Neural progenitor cell (in vitro differentiated cells): ENCODE measurements around the gene FANCD2. TPM values are rescaled to one million over a fixed set of nuclear protein-coding genes. Genes with fewer than 3 reads are reported as not detected.

Experiments
- DNase-seq: peaks from one replicate; pipeline ENCODE4 v3.0.0-alpha.2; 2016; ENCODE audit warnings: low spot score
- H2AFZ ChIP-seq: fragments of 200-600 bp; sonication (generic); replicated peaks from 2 replicates; pipeline ENCODE4 v1.6.1; 2016; ENCODE audit warnings: antibody characterized with exemption
- H3F3A ChIP-seq: fragments of 200-600 bp; sonication (generic); 2 replicates; pipeline ENCODE4 v1.6.1; 2016; ENCODE audit warnings: antibody characterized with exemption, low read depth
- H3K27ac ChIP-seq: fragments of 200-600 bp; sonication (generic); 2 replicates; pipeline ENCODE4 v1.5.1; 2016; ENCODE audit warnings: mild to moderate bottlenecking
- H3K27me3 ChIP-seq: fragments of 200-600 bp; sonication (generic); 2 replicates; pipeline ENCODE4 v1.6.1; 2016; ENCODE audit warnings: mild to moderate bottlenecking, moderate library complexity
- H3K36me3 ChIP-seq: fragments of 200-600 bp; sonication (generic); 2 replicates; pipeline ENCODE4 v1.5.1; 2016
- H3K4me1 ChIP-seq: fragments of 200-600 bp; sonication (generic); 2 replicates; pipeline ENCODE4 v1.6.1; 2016; ENCODE audit warnings: mixed run types
- H3K4me2 ChIP-seq: fragments of 200-600 bp; sonication (generic); 2 replicates; pipeline ENCODE4 v1.6.1; 2016
- H3K4me3 ChIP-seq: fragments of 200-600 bp; sonication (generic); 2 replicates; pipeline ENCODE4 v1.5.1; 2016
- H3K79me2 ChIP-seq: fragments of 200-600 bp; sonication (generic); 2 replicates; pipeline ENCODE4 v1.6.1; 2016; ENCODE audit warnings: low read depth
- H3K9ac ChIP-seq: fragments of 200-600 bp; sonication (generic); 2 replicates; pipeline ENCODE4 v1.6.1; 2016
- H3K9me3 ChIP-seq: fragments of 200-600 bp; sonication (generic); 2 replicates; pipeline ENCODE4 v1.5.1; 2016; ENCODE audit warnings: low read depth
- H4K20me1 ChIP-seq: fragments of 200-600 bp; sonication (generic); 2 replicates; pipeline ENCODE4 v1.6.1; 2016; ENCODE audit warnings: low read depth
- H3K27ac Mint-ChIP-seq: 3 replicates; pipeline ENCODE4 v1.8.0; 2021; ENCODE audit warnings: mixed read lengths
- H3K27me3 Mint-ChIP-seq: 2 replicates; pipeline ENCODE4 v1.8.0; 2022; ENCODE audit warnings: low read depth, mild to moderate bottlenecking, inconsistent platforms, moderate library complexity, mixed read lengths; ENCODE audit not compliant: insufficient read depth
- H3K36me3 Mint-ChIP-seq: 3 replicates; pipeline ENCODE4 v1.8.0; 2021; ENCODE audit warnings: mixed read lengths
- H3K4me1 Mint-ChIP-seq: 3 replicates; pipeline ENCODE4 v1.8.0; 2021; ENCODE audit warnings: mixed read lengths
- H3K4me3 Mint-ChIP-seq: 3 replicates; pipeline ENCODE4 v1.8.0; 2021; ENCODE audit warnings: mild to moderate bottlenecking, moderate library complexity, mixed read lengths
- H3K9me3 Mint-ChIP-seq: 3 replicates; pipeline ENCODE4 v1.8.0; 2020; ENCODE audit warnings: mixed read lengths
- EZH2 ChIP-seq: fragments of 200-600 bp; sonication (generic); IDR thresholded peaks from 2 replicates; pipeline ENCODE4 v1.6.1; 2017; ENCODE audit warnings: antibody characterized with exemption, mild to moderate bottlenecking, moderate library complexity
- EZH2phosphoT487 ChIP-seq: fragments of 200-600 bp; sonication (generic); IDR thresholded peaks from 2 replicates; pipeline ENCODE4 v1.6.1; 2017; ENCODE audit warnings: antibody characterized with exemption
- total RNA-seq: library from RNA; depleted of rRNA; stranded (reverse); fragments of >200 nt; gene quantifications from 2 replicates; pipeline ENCODE4 v1.2.3, GENCODE V29; 2015; ENCODE audit warnings: low replicate concordance
- TF ChIP-seq, protein P1 (sequence below): fragments of 200-600 bp; sonication (generic); IDR thresholded peaks from 2 replicates; pipeline ENCODE4 v1.5.1; 2017; ENCODE audit warnings: antibody characterized with exemption, mild to moderate bottlenecking

Gene FANCD2
- total RNA-seq, 1 donor from 2014 or later, result 117 TPM

DNA sequence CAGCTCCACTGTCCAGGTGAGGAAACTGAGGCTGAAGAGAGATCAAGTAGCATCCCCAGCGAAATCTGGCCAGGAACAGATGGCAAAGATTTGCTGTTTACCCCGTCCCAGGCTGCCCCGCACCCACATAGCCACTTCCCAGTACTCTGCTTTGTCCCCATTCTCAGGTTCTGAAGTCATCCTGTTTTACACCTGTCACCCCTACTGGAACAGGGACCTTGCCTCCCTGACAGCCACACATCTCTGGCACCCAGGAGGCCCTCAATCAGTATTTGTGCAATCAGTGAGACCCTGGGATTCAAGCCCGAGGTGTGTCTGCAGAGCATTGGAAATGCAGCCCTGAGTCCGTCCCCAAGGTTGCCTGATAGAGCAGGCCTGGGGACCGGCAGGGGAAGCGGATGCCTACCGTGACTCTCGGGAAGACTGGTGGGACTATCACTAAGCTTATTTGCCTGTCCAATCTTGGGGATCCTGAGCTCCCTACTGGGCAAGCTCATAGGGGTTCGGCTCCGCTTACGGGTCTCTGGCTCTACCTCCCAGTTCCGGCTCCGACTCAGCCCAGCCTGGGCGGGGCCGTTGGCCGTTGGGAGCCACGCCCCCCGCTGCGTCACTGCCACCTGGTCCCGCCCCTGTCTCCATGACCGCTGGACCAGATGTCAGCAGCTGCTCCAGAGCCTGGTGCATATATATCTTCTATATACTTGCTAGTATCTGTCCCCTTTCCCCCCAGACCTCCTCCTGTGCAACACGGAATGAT, 17.5 kb upstream of the FANCD2 start:
- Mint-ChIP-seq H3K9me3 (no peaks in the 10 kb centered on the region), H3K36me3 (peaks cover 10% of the 10 kb centered on the region), H3K4me3 (peak overlapping the region; percentile 77), H3K27ac (no peak overlapping the region), H3K4me1 (peaks cover 21% of the 10 kb centered on the region), H3K27me3 (peaks cover 5% of the 10 kb centered on the region)
- peak; percentile 90 for DNase-seq
- no peaks in the 10 kb centered on the region for H3K36me3 ChIP-seq
- H3K27me3 ChIP-seq, result peaks cover 19% of the 10 kb centered on the region
- peak overlapping the region; percentile 34 for H2AFZ ChIP-seq
- H3K9me3 ChIP-seq, result no peaks in the 10 kb centered on the region
- peaks cover 55% of the 10 kb centered on the region for H4K20me1 ChIP-seq
- H3K27ac ChIP-seq, result no peak overlapping the region
- peak overlapping the region; percentile 50 for H3K4me3 ChIP-seq
- H3K4me2 ChIP-seq, result peak overlapping the region; percentile 72
- no peak overlapping the region for H3K9ac ChIP-seq
- peaks cover 7% of the 10 kb centered on the region for H3K4me1 ChIP-seq
- H3F3A ChIP-seq, result peaks cover 19% of the 10 kb centered on the region
- H3K79me2 ChIP-seq, result no peaks in the 10 kb centered on the region
- TF ChIP-seq EZH2 (no peak), EZH2phosphoT487 (no peak)
- TF ChIP-seq, protein P1, sequence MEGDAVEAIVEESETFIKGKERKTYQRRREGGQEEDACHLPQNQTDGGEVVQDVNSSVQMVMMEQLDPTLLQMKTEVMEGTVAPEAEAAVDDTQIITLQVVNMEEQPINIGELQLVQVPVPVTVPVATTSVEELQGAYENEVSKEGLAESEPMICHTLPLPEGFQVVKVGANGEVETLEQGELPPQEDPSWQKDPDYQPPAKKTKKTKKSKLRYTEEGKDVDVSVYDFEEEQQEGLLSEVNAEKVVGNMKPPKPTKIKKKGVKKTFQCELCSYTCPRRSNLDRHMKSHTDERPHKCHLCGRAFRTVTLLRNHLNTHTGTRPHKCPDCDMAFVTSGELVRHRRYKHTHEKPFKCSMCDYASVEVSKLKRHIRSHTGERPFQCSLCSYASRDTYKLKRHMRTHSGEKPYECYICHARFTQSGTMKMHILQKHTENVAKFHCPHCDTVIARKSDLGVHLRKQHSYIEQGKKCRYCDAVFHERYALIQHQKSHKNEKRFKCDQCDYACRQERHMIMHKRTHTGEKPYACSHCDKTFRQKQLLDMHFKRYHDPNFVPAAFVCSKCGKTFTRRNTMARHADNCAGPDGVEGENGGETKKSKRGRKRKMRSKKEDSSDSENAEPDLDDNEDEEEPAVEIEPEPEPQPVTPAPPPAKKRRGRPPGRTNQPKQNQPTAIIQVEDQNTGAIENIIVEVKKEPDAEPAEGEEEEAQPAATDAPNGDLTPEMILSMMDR, result no peak

DNA sequence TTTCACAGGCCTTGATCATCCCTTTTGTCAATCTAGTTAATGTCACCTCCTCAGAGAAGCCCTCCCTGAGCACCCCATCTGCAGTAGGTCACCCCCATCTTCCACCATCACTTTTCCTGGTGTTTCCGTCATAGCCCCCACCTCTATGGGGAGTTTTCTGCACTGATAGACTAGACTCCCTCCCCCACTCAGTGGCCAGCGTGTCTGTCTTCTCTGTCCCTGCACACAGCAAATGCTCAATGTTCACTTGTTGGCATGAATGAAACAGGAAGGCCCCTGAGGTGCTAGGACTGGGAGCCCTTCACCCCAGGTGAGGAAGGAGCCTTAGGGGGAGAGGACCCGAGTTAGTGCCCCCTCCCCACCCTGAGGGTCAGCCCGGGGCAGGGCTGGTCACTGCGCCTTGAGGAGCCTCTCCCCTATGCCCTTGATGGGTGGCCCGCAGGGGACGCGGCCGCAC, 15.8 kb upstream of the FANCD2 start:
- H3K36me3 Mint-ChIP-seq, result peaks cover 6% of the 10 kb centered on the region
- DNase-seq, result no peak
- H3K4me1 Mint-ChIP-seq, result peaks cover 21% of the 10 kb centered on the region
- peaks cover 19% of the 10 kb centered on the region for H3F3A ChIP-seq
- H3K4me1 ChIP-seq, result peaks cover 7% of the 10 kb centered on the region
- H3K27ac ChIP-seq, result no peak overlapping the region
- H3K4me3 Mint-ChIP-seq, result peak overlapping the region; percentile 83
- TF ChIP-seq, protein P1, result no peak
- no peak for TF ChIP-seq EZH2
- TF ChIP-seq EZH2phosphoT487, result no peak
- H4K20me1 ChIP-seq, result peaks cover 52% of the 10 kb centered on the region
- H3K4me3 ChIP-seq, result peak overlapping the region; percentile 49
- no peaks in the 10 kb centered on the region for H3K9me3 Mint-ChIP-seq
- no peak overlapping the region for H3K9ac ChIP-seq
- H3K79me2 ChIP-seq, result no peaks in the 10 kb centered on the region
- peaks cover 5% of the 10 kb centered on the region for H3K27me3 Mint-ChIP-seq
- H3K27ac Mint-ChIP-seq, result peak overlapping the region; percentile 87
- H3K27me3 ChIP-seq, result peaks cover 19% of the 10 kb centered on the region
- no peaks in the 10 kb centered on the region for H3K36me3 ChIP-seq
- H3K4me2 ChIP-seq, result peak overlapping the region; percentile 90
- no peak overlapping the region for H2AFZ ChIP-seq
- no peaks in the 10 kb centered on the region for H3K9me3 ChIP-seq

DNA sequence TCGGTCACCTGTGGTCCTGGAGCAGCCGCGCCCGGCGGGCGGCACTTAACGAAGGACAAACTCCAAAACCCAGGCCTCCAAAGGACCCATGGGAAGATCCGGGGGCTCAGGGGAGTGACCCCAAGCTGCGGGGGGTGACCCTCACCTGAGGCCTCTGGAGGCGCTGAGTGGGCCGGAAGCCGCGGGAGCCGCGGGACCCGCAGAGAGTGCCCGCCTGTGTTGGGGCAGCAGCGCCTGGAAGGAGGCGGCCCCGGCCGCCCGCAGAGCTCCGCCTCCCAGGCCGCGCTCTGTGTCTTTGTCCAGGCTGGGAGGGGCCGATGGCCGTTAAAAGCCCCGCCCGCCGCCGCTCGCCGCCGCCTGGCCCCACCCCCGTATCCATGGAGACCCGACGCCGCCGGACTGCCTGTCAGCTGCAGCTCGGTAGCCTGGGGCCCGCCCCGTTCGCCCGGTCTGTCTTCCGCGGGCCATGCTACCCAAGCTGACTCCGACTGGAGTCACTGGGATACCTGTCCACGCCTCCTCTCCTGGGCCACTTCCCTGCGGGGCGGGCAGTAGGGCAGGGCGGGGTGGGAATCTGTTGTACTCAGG, 15.3 kb upstream of the FANCD2 start:
- Histone ChIP-seq H3K27me3 (peaks cover 19% of the 10 kb centered on the region), H3K27ac (no peak overlapping the region)
- peak overlapping the region; percentile 83 for H3K4me3 Mint-ChIP-seq

More for the DNA sequence above, 15.3 kb upstream of the FANCD2 start:
- no peak for TF ChIP-seq EZH2phosphoT487
- TF ChIP-seq, protein P1, result no peak
- TF ChIP-seq EZH2, result no peak
- Histone ChIP-seq H3K4me2 (peak overlapping the region; percentile 90), H3K4me3 (peak overlapping the region; percentile 49), H3F3A (peaks cover 19% of the 10 kb centered on the region), H3K79me2 (no peaks in the 10 kb centered on the region), H3K9me3 (no peaks in the 10 kb centered on the region), H3K4me1 (peaks cover 7% of the 10 kb centered on the region), H4K20me1 (peaks cover 52% of the 10 kb centered on the region), H2AFZ (no peak overlapping the region), H3K36me3 (no peaks in the 10 kb centered on the region), H3K9ac (no peak overlapping the region)
- Mint-ChIP-seq H3K36me3 (peaks cover 6% of the 10 kb centered on the region), H3K9me3 (no peaks in the 10 kb centered on the region), H3K4me1 (peaks cover 21% of the 10 kb centered on the region), H3K27me3 (peaks cover 5% of the 10 kb centered on the region), H3K27ac (no peak overlapping the region)
- DNase-seq, result peak; percentile 97
